GM13977 (cell line): ENCODE data around the gene ACOXL.

Source experiments
- DNase-seq: peaks from one replicate; pipeline ENCODE4 v3.0.0; 2012; ENCODE audit warnings: low spot score
- CTCF ChIP-seq: IDR thresholded peaks from 2 replicates; pipeline ENCODE4 v1.5.1; 2012; ENCODE audit warnings: mild to moderate bottlenecking, control low read depth; ENCODE audit not compliant: insufficient read depth; ENCODE audit errors: extremely low read depth, missing control alignments
- in situ Hi-C: fragments of 300-500 bp; cut with MboI; formaldehyde crosslinking; loops from one replicate; pipeline ENCODE4 v1.12.0; 2022; ENCODE audit warnings: low sequenced_read_pairs, low pct_unique_long_range_greater_than_20kb, mixed read lengths, inconsistent platforms; ENCODE audit not compliant: unreplicated experiment

The ACOXL gene

GRCh38 chr2:110997331-110998045 is 265.1 kb downstream of the ACOXL start:
- no peak for TF ChIP-seq CTCF
- in situ Hi-C loops = no loop called here
- DNase-seq = no peak

DNA sequence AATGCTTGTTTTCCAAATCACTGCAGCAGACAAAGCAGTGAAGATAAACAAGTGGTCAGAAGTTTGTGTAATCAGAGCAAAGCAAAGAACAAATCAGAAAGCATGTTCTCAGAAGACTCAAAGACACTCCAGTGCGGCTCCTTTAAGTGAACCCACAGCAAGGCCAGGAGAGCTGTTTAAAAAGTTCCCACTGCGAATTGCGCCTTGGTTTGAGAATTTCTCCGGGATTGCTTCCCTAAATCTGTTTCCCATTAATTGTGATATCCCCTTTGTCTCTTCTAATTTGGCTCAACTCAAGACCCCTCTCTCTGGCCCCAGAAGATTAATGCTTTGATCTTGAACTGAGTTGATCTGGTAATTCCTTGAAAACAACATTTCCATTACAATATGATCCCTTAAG is 265.9 kb downstream of the ACOXL start:
- no peak for DNase-seq
- in situ Hi-C loops = no loop called here
- TF ChIP-seq CTCF = no peak

DNA sequence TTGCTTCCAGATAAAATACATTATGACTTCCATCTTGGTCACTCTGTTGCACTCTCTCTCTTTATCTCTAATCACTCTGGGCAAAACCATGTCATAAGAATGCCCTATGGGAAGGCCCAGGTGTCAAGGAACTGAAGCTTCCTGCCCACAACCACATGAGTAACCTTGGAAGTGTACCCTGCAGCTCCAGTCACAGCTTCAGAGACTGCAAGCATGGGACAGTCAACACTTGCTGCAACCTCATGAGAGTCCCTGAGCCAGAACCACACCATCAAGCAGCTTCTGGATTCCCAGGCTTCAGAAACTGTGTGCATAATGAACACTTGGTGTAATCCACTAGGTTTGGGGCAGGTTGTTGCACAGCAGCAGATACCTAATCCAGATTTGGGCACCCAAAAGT is 267.3 kb downstream of the ACOXL start:
- DNase-seq = no peak
- in situ Hi-C loops = no loop called here
- no peak for TF ChIP-seq CTCF

DNA sequence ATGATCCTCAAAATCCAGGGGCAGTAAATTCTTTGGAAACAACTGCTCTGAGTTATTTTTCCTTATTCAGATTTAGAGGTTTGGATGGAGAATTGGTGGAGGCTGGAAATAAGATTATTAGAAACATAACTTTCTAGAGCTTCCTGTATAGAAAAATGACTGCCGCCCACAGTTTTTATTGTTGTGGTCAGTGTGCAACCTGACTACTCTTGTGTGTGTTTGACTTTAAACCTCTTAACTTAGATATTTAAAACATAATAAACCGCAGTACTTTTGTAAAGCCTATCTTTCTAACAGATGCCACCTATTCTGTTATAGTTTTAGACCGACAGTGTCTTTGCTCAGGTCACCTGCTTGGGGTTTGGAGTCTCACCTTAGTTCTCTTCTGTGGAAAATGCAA is 272.9 kb downstream of the ACOXL start:
- no peak for TF ChIP-seq CTCF
- no peak for DNase-seq
- in situ Hi-C loops = no loop called here

- no peak for TF ChIP-seq CTCF
- in situ Hi-C loops = no loop called here
These were observed 273.4 kb downstream of the ACOXL start for GRCh38 chr2:111005821-111006220.

DNA sequence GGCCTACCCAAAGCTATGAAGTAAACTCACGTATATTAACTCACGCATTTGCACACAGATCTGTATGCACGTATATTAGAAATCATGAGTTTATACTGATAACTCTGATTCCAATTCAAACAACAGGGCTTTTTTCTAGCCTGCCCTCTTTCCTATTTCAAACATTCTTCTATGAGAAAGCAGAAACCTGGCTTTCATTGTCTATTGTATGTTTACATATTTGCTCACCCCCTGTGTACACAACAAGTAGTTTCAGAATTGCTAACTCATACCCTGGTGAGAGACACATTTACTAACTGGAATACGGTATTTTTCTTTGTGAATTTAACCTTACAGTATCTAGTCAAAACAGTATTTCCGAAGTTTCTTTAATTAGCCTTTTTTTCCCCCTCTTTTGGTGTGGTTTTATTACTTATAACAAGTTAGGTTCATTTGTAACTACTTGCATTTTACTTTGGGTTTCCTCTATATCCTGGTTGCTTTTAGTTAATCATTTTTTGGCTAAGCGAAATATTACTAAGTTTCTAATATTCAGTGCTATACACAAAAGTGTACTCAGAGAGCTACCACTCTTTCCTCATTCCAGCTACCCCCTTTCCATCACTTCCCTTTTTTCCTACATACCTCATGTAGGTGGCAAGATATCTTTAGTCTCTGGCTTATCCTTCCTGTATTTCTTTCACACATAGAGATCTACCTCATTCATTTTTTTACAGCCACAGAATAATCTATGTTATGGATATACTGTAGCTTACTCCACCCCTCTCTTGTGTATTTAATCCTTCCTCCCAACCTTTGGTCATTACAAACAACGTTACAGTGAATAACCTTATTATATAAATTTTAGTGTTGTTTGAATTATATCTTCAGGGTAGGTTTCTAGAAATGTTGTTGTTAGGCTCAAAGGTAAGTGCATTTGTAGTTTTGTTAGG is 275.6 kb downstream of the ACOXL start:
- TF ChIP-seq CTCF = no peak
- no peak for DNase-seq
- in situ Hi-C loops = no loop called here

More at GRCh38 chr2:111005821-111006220, 273.4 kb downstream of the ACOXL start:
- no peak for DNase-seq
